Measurements from ENCODE around the gene KAT6B. TPM values are rescaled to one million over a fixed set of nuclear protein-coding genes. Genes with fewer than 3 reads are reported as not detected.

Gene KAT6B
- total RNA-seq, 2 experiments from 2014 or later = 22.8 to 24.8 TPM

DNA sequence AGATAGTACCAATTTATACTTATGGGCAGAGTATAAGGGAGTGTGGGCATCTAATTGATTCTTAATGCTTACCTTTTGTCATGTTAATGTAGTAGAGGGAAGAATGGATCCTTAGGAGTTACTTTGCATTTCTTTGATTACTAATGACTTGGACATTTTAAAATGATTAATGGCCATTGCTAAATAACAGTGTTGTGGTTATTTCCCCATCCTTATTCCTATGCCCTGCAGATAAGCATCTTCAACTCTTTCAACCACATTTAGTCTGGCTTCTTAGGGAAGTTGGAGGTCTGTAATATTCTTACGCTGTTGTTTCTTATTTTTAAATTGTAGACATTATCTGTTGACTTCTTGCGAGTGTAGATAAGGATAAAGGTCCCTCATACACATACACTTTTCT, 37.2 kb downstream of the KAT6B start:
- CTCF ChIA-PET = interaction anchor here (0.6 kb wide), 1 partner anchor 347 kb away, joined by 3 read pairs; no protein-coding TSS in a partner anchor
- no peak for DNase-seq
- ATAC-seq = no peak
- intact Hi-C loops (cut with micrococcal nuclease) = no loop called here
- H3K36me3 Mint-ChIP-seq (ENCODE audit: low read depth) = peaks cover 4% of the 10 kb centered on the region
- TF ChIP-seq, protein P1, sequence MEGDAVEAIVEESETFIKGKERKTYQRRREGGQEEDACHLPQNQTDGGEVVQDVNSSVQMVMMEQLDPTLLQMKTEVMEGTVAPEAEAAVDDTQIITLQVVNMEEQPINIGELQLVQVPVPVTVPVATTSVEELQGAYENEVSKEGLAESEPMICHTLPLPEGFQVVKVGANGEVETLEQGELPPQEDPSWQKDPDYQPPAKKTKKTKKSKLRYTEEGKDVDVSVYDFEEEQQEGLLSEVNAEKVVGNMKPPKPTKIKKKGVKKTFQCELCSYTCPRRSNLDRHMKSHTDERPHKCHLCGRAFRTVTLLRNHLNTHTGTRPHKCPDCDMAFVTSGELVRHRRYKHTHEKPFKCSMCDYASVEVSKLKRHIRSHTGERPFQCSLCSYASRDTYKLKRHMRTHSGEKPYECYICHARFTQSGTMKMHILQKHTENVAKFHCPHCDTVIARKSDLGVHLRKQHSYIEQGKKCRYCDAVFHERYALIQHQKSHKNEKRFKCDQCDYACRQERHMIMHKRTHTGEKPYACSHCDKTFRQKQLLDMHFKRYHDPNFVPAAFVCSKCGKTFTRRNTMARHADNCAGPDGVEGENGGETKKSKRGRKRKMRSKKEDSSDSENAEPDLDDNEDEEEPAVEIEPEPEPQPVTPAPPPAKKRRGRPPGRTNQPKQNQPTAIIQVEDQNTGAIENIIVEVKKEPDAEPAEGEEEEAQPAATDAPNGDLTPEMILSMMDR (IDR thresholded peaks at IDR 0.05) = no peak
- POLR2A ChIA-PET = no interaction called here
- H3K27ac Mint-ChIP-seq = no peak overlapping the region
- no peaks in the 10 kb centered on the region for H3K9me3 Mint-ChIP-seq
- H3K27me3 Mint-ChIP-seq = no peaks in the 10 kb centered on the region
- H3K4me1 Mint-ChIP-seq (ENCODE audit: low read depth) = peaks cover 45% of the 10 kb centered on the region
- H3K4me3 Mint-ChIP-seq = no peak overlapping the region

GRCh38 chr10:74867351-74867750, 41.0 kb downstream of the KAT6B start:
- intact Hi-C loops (cut with micrococcal nuclease) = no loop called here

GRCh38 chr10:74868392-74868977, 42.1 kb downstream of the KAT6B start:
- H3K4me1 Mint-ChIP-seq (ENCODE audit: low read depth) = peaks cover 54% of the 10 kb centered on the region
- no peaks in the 10 kb centered on the region for H3K27me3 Mint-ChIP-seq
- H3K4me3 Mint-ChIP-seq = no peak overlapping the region
- ChIA-PET POLR2A (interaction anchor here (0.6 to 1.5 kb wide), 3 partner anchors 10 to 29 kb away, joined by 3 to 4 read pairs (median 3); no protein-coding TSS in a partner anchor), CTCF (interaction anchor here (2.2 kb wide), 1 partner anchor 9 kb away, joined by 13 read pairs; no protein-coding TSS in a partner anchor)
- TF ChIP-seq, protein P1 (IDR thresholded peaks at IDR 0.05) = no peak
- DNase-seq = no peak
- H3K9me3 Mint-ChIP-seq = no peaks in the 10 kb centered on the region
- H3K36me3 Mint-ChIP-seq (ENCODE audit: low read depth) = peaks cover 7% of the 10 kb centered on the region
- peak overlapping the region; percentile 42 for H3K27ac Mint-ChIP-seq
- intact Hi-C loops (cut with micrococcal nuclease) = no loop called here
- no peak for ATAC-seq

More at GRCh38 chr10:74867351-74867750, 41.0 kb downstream of the KAT6B start:
- ChIA-PET CTCF (interaction anchor here (0.8 to 1.0 kb wide), 2 partner anchors 13 to 624 kb away, joined by 3 read pairs; no protein-coding TSS in a partner anchor), POLR2A (interaction anchor here (1.5 kb wide), 1 partner anchor 12 kb away, joined by 4 read pairs; no protein-coding TSS in a partner anchor)
- DNase-seq (no peak), ATAC-seq (no peak)
- no peak overlapping the region for H3K4me3 Mint-ChIP-seq
- H3K27me3 Mint-ChIP-seq = no peaks in the 10 kb centered on the region
- no peak overlapping the region for H3K27ac Mint-ChIP-seq
- no peaks in the 10 kb centered on the region for H3K9me3 Mint-ChIP-seq
- H3K4me1 Mint-ChIP-seq (ENCODE audit: low read depth) = peaks cover 55% of the 10 kb centered on the region
- TF ChIP-seq, protein P1 (IDR thresholded peaks at IDR 0.05) = no peak
- peaks cover 7% of the 10 kb centered on the region for H3K36me3 Mint-ChIP-seq (ENCODE audit: low read depth)

GRCh38 chr10:74869635-74870034, 43.2 kb downstream of the KAT6B start:
- Mint-ChIP-seq H3K36me3 (ENCODE audit: low read depth) (peaks cover 7% of the 10 kb centered on the region), H3K9me3 (no peaks in the 10 kb centered on the region), H3K4me3 (no peak overlapping the region), H3K4me1 (ENCODE audit: low read depth) (peaks cover 59% of the 10 kb centered on the region), H3K27ac (no peak overlapping the region), H3K27me3 (no peaks in the 10 kb centered on the region)
- TF ChIP-seq, protein P1 (IDR thresholded peaks at IDR 0.05) = no peak
- intact Hi-C loops (cut with micrococcal nuclease) = no loop called here
- ATAC-seq (no peak), DNase-seq (no peak)
- CTCF ChIA-PET = interaction anchor here (1.1 to 2.2 kb wide), 3 partner anchors 9 to 150 kb away, joined by 3 to 13 read pairs (median 4); no protein-coding TSS in a partner anchor
- POLR2A ChIA-PET = no interaction called here

GRCh38 chr10:74870191-74870590, 43.8 kb downstream of the KAT6B start:
- Mint-ChIP-seq H3K36me3 (ENCODE audit: low read depth) (peaks cover 7% of the 10 kb centered on the region), H3K4me3 (no peak overlapping the region), H3K27ac (no peak overlapping the region), H3K9me3 (no peaks in the 10 kb centered on the region), H3K4me1 (ENCODE audit: low read depth) (peaks cover 63% of the 10 kb centered on the region), H3K27me3 (no peaks in the 10 kb centered on the region)
- ATAC-seq (no peak), DNase-seq (no peak)
- intact Hi-C loops (cut with micrococcal nuclease) = no loop called here
- POLR2A ChIA-PET = no interaction called here
- CTCF ChIA-PET = interaction anchor here (1.1 kb wide), 2 partner anchors 8 to 150 kb away, joined by 3 to 4 read pairs; no protein-coding TSS in a partner anchor
- TF ChIP-seq, protein P1 (IDR thresholded peaks at IDR 0.05) = no peak

Data from activated CD8-positive, alpha-beta T cell treated with anti-CD3 and anti-CD28 coated beads for 36 hours (primary cell).